Endothelial cell of umbilical vein (primary cell): ENCODE data around the gene UBTD1.

Experiments used
- CTCF ChIP-seq, 2 donors: IDR thresholded peaks; 1 replicate in 1 of 2; 2 replicates in 1 of 2; pipeline ENCODE4 v1.5.1; 2011; ENCODE audit warnings: low read length in 2 of 2, mild to moderate bottlenecking in 2 of 2, moderate library complexity in 2 of 2, control low read depth in 1 of 2, inconsistent platforms in 1 of 2, low read depth in 1 of 2; ENCODE audit not compliant: insufficient read depth in 1 of 2; ENCODE audit errors: extremely low read depth in 1 of 2
- EZH2 ChIP-seq: IDR thresholded peaks from 2 replicates; pipeline ENCODE4 v1.6.1; 2012; ENCODE audit warnings: borderline replicate concordance, low read depth, mild to moderate bottlenecking, moderate library complexity, low read length, inconsistent platforms; ENCODE audit not compliant: severe bottlenecking
- GATA2 ChIP-seq: IDR thresholded peaks from 2 replicates; pipeline ENCODE4 v1.7.0; 2011; ENCODE audit warnings: low read depth, mild to moderate bottlenecking, moderate library complexity, mixed read lengths, low read length; ENCODE audit not compliant: insufficient read length, insufficient read depth
- MAX ChIP-seq: IDR thresholded peaks from 2 replicates; pipeline ENCODE4 v1.6.1; 2011; ENCODE audit not compliant: insufficient read depth, insufficient read length
- MYC ChIP-seq: IDR thresholded peaks from one replicate; pipeline ENCODE4 v1.6.1; 2011; ENCODE audit warnings: mild to moderate bottlenecking, low read depth, low read length
- POLR2A ChIP-seq: IDR thresholded peaks from 2 replicates; pipeline ENCODE4 v1.6.1; 2012; ENCODE audit warnings: low read depth, mild to moderate bottlenecking, control low read depth, low read length
- POLR2AphosphoS5 ChIP-seq: IDR thresholded peaks from 2 replicates; pipeline ENCODE4 v1.6.1; 2012; ENCODE audit warnings: low read depth, mild to moderate bottlenecking, control low read depth, low read length, moderate library complexity; ENCODE audit not compliant: insufficient read depth

- TF ChIP-seq CTCF (IDR thresholded peaks at IDR 0.05; ENCODE audit: extremely low read depth in 1 of 2, insufficient read depth in 1 of 2, low read depth in 1 of 2, low read length in 2 of 2) (no peak), MAX (no peak), POLR2A (no peak), POLR2AphosphoS5 (no peak), GATA2 (no peak), MYC (no peak), EZH2 (no peak)
Measured at GRCh38 chr10:97618733-97619132, 120.0 kb downstream of the UBTD1 start.
